ENCODE results near the gene MEF2A.
A peak's percentile ranks its signal among the peaks of the same experiment; 100 is the strongest.
"Not testable (repeated sequence)": the region's sequence is repeated elsewhere in the genome, so short reads cannot be mapped to it uniquely, and the experiment has no call there.

The MEF2A gene

GRCh38 chr15:99565299-99566156 lies at the start of gene MEF2A:
TSS of gene MEF2A (plus strand) at chr15:99565984. CDS start at chr15:99633120, 67,136 bp downstream.
- peak; percentile 91 to 93 for DNase-seq

DNA sequence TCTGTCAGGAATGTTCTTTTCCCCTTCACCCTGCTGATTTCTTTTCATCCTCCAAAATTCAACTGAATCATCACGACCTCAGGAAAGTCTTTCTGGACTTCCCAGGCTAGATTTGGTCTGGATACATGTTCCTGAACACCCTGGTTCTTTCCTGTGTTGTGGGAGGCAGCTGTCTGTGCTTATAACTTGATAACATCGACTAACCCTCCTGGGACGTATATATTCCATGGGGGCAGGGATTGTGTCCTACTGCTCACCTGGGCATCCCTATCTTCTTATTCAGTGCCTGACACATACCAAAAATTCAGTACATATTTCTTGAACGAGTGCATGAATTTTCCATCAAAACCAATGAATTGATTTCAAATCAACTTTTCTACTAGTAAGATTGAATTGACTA lies 47.6 kb upstream of the MEF2A start:
- DNase-seq, result no peak

GRCh38 chr15:99519366-99519765 lies 46.4 kb upstream of the MEF2A start:
- DNase-seq, result not testable (repeated sequence)

- no peak for DNase-seq
Measured at GRCh38 chr15:99522288-99522687, 43.5 kb upstream of the MEF2A start.

DNA sequence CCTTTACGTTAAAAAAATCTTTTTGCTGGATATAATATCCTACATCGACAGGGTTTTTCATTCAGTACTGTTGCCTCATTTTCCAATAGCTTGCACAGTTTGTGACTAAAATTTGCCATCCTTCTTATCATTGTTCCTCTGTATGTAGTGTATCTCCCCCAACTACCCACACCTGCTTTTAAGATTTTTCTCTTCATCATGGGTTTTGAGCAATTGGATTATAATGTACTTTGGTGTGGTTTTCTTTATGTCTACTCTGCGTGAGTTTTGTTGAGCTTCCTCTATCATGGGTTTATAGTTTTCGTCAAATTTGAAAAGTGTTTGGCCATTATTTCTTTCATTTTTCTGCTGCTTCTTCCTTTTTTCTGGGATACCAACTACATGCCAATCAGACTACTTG lies 39.6 kb upstream of the MEF2A start:
- no peak for DNase-seq

GRCh38 chr15:99526671-99527070 lies 39.1 kb upstream of the MEF2A start:
- DNase-seq, result no peak

DNA sequence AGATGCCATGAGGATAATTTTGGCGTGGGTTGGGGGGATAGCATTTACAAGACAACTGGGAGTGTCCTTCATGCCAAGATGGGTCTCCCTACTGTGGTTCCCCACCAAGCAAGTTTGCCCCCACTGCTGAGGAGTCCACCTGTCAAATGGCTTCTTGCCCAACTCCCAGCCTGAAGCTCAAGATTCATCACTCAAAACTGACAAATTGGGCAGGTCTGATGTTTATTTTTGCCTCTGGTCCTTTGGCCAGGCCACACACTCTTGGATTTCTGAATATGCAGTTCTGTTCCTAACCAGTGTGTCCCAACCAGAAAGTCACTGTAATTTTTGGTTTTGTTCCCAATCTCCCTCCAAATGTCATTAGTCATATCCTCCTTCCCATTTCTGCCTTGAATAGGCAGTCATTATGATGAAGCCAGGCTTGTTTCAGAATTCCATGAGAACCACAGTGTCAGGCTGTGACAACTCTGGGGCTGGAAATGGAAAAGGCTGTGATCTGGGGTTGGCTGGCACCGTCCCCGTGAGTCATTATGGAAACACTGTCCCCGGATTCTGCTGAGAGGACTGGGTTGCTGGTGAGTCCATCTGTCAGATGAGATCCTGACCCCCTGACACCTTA lies 29.3 kb upstream of the MEF2A start:
- DNase-seq, result no peak

- DNase-seq, result no peak
Measured at GRCh38 chr15:99537344-99537743, 28.4 kb upstream of the MEF2A start.

- DNase-seq, result no peak
Measured at GRCh38 chr15:99538261-99538660, 27.5 kb upstream of the MEF2A start.

DNA sequence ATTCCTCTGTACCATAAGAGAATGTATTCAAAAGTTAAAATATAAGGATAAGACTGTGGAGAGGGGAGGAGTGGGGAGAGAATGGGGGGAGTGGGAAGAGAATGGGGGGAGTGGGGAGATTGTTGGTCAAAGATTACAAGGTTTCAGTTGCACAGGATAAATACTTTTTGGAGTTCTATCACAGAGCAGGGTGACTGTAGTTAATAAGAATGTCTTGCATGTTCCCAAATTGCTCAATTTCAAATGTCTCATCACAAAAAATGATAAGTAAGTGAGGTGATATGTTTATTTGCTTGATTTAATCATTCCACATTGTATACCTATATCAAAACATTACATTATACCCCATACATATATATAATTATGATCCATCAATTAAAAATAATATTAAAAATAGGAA lies 23.0 kb upstream of the MEF2A start:
- DNase-seq, result no peak

DNA sequence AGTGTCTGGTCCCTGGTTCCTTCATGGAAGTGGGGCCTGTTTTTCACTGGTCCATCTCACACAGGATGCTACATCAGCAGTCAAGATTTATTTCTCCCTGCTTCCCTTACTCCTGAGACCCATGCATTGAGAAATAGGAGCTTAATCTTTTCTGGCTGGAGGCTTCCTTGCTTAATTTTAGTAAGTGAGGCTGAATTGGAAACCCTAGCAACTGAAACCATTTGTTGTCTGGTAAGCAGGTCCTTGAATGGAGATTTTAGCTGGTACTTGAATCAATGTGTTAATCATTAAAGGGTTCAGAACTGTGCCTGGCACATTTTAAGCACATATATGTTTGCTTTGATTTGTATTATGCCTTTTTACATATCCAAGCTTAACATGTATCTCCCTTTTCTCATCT lies 20.2 kb upstream of the MEF2A start:
- no peak for DNase-seq

GRCh38 chr15:99546441-99547100 lies 19.2 kb upstream of the MEF2A start:
- no peak for DNase-seq

DNA sequence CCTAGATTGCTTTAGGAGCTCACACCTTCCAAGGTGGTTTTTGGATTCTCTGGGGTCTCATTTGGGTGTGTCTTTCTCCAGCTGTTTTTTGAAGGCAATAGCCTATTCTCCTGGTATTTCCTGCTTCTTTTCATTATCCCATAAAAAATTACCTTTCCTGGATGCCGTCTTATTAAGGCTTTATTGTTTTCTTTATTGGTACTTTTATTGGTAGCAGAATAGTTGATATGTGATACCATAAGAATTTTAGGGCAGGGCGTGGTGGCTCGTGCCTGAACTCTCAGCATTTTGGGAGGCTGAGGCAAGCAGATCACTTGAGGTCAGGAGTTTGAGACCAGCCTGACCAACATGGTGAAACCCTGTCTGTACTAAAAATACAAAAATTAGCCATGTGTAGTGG lies 18.3 kb upstream of the MEF2A start:
- DNase-seq, result no peak

DNA sequence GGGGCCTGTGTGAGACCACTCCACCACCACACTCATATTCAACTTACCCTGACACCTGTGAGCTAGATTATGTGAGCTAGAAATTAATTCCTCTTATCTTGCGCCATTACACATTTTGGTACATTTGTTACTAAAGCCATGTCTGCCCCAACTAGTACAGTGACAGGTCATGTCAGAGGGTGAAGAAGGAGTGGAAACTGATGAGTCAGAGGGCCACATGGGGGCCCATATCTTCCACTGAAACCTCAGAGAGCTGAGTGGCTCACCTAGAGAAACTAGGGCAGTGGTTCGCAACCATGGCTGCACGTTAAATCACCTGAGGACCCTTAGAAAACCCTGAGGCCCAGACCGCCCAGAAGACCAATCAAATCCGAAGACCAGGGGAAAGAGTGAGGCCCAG lies 15.7 kb upstream of the MEF2A start:
- DNase-seq, result no peak

GRCh38 chr15:99552111-99552510 lies 13.7 kb upstream of the MEF2A start:
- DNase-seq, result no peak

GRCh38 chr15:99554880-99555488 lies 10.8 kb upstream of the MEF2A start:
- DNase-seq, result no peak

DNA sequence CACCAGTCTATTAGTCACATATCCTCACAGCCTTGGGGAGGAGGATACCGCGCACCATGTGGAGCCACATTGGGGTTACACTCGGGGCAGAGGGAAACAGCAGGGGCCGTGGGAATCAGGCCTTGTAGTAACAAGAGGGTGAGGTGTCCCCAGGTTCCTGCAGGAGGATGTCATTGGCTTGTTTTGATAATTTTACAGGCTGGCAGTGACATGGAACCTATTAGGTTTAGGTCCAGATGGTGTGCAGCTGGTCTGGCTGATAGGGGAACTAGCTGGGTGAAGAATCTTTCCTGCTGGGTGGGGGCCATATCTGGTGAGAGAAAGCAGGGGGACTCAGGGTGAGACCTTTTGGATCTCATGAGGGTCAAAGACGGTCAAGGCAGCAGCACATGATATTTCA lies 9.8 kb upstream of the MEF2A start:
- DNase-seq, result no peak

DNA sequence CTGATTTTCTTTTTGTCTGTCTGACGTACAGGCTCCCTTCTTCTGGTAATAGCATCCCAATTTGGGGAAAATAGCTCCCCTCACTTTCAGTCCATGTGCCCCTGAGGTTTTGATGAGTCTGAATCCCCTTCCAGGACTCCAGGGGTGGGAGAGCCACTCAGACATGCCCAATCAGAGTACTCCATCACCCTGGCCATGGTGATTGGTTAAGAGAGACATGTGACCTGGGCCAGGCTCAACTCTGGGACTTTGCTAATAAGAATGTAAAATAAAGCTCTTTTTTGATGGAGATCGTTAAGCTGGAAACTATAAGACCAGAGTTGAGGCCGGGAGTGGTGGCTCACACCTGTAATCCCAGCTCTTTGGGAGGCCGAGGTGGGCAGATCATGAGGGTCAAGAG lies 9.2 kb upstream of the MEF2A start:
- DNase-seq, result no peak

- no peak for DNase-seq
Measured at GRCh38 chr15:99558084-99558483, 7.7 kb upstream of the MEF2A start.

GRCh38 chr15:99558571-99558970 lies 7.2 kb upstream of the MEF2A start:
- no peak for DNase-seq

DNA sequence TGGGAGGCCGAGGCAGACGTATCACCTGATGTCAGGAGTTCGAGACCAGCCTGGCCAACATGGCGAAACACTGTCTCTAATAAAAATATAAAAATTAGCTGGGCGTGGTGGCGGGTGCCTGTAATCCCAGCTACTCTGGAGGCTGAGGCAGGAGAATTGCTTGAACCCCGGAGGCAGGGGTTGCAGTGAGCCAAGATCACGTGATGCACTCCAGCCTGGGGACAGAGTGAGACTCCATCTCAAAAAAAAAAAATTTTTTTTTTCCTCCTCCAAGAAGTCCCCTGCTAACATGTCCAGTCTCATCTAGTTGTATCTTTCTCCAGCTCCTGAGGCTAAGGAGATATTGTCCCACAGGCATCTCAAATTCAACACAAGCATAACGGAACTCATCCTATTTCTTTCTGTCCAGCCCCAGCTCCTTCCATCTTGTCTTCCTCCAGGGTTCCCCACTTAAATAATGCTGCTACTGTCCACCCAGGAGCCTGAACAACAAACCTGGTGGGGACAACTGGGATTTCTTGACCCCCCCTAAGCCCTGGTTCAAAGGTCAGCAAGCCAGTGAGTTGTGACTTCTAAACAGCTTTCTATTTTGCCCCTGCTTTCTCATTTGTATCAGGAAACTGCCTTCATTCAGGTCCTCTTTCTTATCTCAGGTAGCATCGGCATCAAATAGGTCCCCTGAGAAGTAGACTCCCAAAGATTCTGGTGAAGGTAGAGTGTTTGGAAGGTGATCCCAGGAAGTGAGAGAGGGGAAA lies 4.1 kb upstream of the MEF2A start:
- no peak for DNase-seq

DNA sequence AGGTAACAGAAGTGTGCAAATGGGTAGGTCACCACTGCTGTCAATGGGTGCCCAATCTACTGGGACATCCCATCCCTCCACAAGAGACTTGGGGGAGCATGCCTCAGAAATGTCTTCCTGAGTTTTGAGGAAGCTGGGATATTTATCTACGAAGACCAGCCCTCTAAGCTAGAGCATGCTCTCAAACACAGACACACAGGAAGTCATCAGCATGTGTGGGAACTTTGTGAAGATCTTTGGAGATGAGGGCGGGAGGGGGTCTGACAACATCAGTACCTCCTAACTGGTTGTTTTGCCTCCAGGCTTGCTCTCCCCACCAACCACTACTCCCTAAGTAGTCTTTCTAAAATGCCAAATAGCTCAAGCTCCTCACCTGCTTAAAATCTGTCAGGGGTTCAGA lies 3.5 kb upstream of the MEF2A start:
- DNase-seq, result no peak

Measured in NCI-H2081 (cell line).